Fibroblast of gingiva (primary cell): ENCODE results near the gene SDF4.
"Not testable (repeated sequence)": the region's sequence is repeated elsewhere in the genome, so short reads cannot be mapped to it uniquely, and the experiment has no call there.

Experiments
- DNase-seq: peaks from one replicate; pipeline ENCODE4 v3.0.0-alpha.2; 2011; ENCODE audit warnings: low read depth

SDF4 gene

GRCh38 chr1:1259951-1260600 lies 28.3 kb upstream of the SDF4 start:
- no peak for DNase-seq

GRCh38 chr1:1259540-1259939 lies 27.7 kb upstream of the SDF4 start:
- DNase-seq = no peak

GRCh38 chr1:1259119-1259488 lies 27.3 kb upstream of the SDF4 start:
- no peak for DNase-seq

- no peak for DNase-seq
Measured at GRCh38 chr1:1256956-1257871, 25.4 kb upstream of the SDF4 start.

- no peak for DNase-seq
Measured at GRCh38 chr1:1255611-1256010, 23.8 kb upstream of the SDF4 start.

GRCh38 chr1:1255078-1255477 lies 23.3 kb upstream of the SDF4 start:
- no peak for DNase-seq

- no peak for DNase-seq
Measured at GRCh38 chr1:1254667-1254998, 22.8 kb upstream of the SDF4 start.

GRCh38 chr1:1253972-1254666 lies 22.3 kb upstream of the SDF4 start:
- DNase-seq = no peak

- DNase-seq = no peak
Measured at GRCh38 chr1:1253314-1253713, 21.5 kb upstream of the SDF4 start.

- DNase-seq = no peak
Measured at GRCh38 chr1:1250786-1251284, 19.0 kb upstream of the SDF4 start.

- not testable (repeated sequence) for DNase-seq
Measured at GRCh38 chr1:1248009-1248913, 16.5 kb upstream of the SDF4 start.

- no peak for DNase-seq
Measured at GRCh38 chr1:1247341-1247913, 15.6 kb upstream of the SDF4 start.

GRCh38 chr1:1246577-1247340 lies 15.0 kb upstream of the SDF4 start, which contains the start of gene C1QTNF12:
TSS of gene C1QTNF12 (minus strand) at chr1:1246722. CDS start at chr1:1246690, 32 bp downstream.
- DNase-seq = no peak

- no peak for DNase-seq
Measured at GRCh38 chr1:1245817-1246576, 14.2 kb upstream of the SDF4 start.

- no peak for DNase-seq
Measured at GRCh38 chr1:1245178-1245816, 13.5 kb upstream of the SDF4 start.

- DNase-seq = no peak
Measured at GRCh38 chr1:1244192-1244811, 12.5 kb upstream of the SDF4 start.

- no peak for DNase-seq
Measured at GRCh38 chr1:1243807-1244191, 12.0 kb upstream of the SDF4 start.

GRCh38 chr1:1243266-1243660 lies 11.5 kb upstream of the SDF4 start:
- no peak for DNase-seq
